Nucleus accumbens (tissue), 56 donors: ENCODE results near the gene BFSP2.

Experiments
- DNase-seq, 56 donors: peaks; one replicate each; lab custom pipeline; 2025; lab: John Stamatoyannopoulos, UW

The BFSP2 gene

DNA sequence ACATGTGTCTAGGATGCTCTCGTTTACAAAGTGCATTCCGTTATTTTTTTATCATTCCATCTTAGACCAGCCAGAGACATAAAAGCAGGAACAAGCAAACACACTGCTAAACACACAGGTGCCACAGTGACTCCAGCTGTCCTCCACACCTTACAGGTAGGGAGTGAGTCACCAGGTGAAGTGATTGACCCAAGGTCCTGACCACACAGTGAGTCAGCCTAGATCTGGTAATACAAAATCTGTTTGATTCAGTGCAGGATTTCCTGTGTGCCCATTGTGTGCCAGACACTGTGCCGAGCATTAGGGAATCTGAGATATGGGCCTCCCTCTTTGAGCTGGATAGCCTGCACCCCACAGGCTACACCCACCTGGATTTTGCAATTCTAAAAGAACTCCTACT is 16.7 kb upstream of the BFSP2 start:
- DNase-seq: no peak

DNA sequence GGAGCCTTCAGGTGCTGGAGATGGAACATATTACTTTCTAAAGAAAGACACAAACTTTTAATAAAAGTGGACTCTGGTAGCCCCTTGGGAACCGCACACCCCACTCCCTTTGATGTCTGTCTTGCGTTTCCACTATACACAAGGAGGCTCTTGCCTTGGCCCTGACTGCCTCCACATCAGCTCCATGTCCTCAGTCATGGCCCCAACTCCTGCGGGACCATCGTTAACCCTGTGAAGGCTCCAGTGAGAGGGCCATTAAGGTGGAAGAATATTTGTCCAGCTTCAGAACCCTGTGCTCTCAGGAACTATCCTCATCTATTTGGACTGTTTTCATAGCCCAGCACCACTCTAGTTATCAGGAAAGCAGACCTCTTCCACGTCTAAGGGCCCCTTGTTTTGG is 16.1 kb upstream of the BFSP2 start:
- DNase-seq: no peak

DNA sequence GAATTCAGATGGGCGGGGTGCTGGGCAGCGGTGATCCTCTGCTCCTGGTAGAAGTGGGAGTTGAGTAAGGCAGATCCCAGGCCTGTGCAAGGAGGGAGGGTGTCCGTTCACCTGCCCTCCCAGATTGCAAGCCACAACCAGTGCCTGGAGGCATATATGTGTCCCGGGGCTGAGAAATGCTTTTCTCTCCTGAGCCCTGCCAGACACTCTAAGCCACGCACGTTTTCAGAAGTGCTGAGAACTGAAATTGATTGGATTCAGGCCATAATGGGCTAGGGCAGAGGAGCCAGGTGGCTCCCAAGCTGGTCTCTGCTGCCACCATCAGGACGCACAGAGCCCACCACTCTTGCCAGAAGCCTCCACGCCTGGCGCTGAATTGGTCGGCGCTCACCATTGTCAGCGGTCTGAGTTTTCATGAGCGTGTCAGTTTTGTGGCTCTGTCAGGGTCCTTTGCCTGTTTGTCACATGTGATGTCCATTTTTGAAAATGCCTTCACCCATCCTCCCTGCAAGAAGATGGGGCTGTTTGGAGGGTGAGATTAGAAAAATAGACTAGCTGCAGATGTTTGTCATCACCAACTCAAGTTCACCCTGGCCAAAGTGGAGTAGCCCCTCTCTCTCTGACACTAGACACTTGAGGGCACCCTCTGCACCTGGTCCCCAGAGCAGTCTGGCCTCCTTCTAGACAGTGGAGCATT is 15.4 kb upstream of the BFSP2 start:
- peak in 47 of 56 donors; percentile 6 to 81 (median 44) for DNase-seq

DNA sequence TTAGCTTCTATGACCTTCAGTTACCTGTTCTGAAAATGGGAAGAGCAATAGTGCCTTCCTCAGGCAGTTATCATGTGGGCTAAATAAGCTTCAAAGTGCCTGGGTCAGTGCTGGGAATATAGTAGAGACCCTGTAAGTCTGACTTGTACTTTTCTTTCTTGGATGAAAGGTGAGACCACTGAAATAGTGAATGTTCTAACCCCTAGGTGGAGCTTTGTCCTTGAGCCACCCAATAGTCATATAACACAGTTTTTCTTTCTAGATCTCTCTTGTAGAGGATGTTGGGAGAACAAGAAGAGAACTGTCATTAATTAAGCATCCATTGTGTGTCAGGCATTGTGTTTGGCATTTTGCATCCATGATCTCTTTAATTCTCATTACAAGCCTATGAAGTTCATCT is 13.0 kb upstream of the BFSP2 start:
- no peak for DNase-seq

DNA sequence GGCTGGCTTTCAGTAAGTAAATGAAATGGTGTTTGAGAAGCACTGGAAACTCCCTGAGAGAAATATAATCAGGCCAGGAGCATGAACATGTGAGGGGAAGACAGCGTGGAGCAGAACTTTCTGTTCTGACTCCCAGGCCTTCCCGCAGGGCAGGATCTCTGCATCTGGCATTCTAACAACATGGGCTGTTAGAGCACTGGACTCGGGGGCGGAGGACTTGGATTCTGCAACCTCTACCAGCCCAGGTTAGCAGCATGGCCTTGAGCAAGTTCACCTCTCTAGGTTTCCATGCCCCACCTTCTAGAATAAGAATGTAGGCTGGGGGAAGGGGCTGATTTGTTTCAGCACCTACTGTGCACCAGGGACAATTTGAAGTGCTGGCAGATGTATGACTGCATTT is 12.5 kb upstream of the BFSP2 start:
- DNase-seq: no peak

DNA sequence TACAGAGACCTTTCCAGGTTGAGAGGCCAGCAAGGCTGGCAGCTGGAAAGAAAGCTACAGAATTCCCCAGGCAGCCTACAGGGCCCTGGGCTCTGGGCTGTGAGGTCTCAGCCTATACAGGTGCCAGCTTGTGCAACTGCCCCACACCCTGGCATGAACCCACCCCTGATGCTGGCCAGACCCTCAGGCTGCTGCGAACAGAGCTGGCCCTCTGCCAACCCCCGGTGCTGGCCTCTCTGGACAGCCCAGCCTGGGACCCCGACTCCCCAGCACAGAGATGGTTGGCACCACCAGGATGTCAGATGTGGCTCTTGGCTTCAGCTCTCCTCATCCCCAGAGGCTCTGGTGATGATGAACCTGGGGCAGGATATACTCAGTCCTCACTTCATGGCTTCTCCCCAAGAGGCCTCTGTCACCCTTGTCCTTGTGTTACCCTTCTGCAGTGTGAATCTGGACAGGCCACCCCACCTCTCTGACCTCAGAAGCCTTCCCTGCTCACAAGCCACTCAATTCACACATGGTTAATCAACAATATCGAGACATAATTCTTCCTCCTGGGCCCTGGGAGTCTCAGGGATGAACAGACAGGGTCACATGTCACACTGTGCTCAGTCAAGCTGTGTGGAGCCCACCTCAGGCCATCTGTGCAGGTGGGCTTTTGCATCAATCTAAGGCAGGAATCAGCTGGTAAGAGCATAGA is 11.0 kb upstream of the BFSP2 start:
- no peak for DNase-seq

DNA sequence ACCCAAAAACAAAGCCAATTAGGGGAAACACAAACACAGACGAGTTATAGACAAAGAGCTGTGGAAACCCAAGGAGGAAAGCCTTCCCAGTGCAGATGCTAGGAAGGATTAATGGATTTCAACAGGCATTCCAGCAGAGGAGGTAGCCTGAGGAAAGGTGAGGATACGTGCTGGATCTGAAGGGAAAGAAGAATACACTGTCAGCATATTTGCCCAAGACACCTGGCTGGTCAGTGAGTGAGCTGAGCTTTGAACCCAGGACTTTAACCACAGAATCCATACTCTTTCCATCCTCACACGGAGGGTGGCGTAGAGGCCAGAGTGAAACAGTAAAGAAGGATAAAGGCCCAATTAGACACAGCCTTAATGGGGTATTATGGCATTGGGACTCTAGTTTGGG is 9.1 kb upstream of the BFSP2 start:
- no peak for DNase-seq

DNA sequence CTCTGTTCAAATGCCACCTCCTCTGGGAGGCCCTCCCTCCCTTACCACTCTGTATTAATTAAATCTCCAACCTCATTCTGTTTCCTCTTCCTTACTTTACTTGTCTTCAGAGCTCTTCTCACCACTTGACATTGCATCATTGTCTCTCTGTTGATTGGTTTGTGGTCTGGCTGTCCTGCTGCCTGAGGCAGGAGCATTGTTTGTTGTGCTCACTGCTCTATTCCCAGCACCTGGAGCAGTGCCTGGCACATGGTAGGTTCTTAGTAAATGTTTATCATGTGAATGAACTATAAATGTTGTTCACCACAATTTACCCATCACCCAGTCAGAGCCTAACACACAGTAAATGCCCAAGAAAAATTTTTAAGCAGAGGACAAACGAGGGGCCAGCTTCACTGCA is 6.7 kb upstream of the BFSP2 start:
- no peak for DNase-seq

DNA sequence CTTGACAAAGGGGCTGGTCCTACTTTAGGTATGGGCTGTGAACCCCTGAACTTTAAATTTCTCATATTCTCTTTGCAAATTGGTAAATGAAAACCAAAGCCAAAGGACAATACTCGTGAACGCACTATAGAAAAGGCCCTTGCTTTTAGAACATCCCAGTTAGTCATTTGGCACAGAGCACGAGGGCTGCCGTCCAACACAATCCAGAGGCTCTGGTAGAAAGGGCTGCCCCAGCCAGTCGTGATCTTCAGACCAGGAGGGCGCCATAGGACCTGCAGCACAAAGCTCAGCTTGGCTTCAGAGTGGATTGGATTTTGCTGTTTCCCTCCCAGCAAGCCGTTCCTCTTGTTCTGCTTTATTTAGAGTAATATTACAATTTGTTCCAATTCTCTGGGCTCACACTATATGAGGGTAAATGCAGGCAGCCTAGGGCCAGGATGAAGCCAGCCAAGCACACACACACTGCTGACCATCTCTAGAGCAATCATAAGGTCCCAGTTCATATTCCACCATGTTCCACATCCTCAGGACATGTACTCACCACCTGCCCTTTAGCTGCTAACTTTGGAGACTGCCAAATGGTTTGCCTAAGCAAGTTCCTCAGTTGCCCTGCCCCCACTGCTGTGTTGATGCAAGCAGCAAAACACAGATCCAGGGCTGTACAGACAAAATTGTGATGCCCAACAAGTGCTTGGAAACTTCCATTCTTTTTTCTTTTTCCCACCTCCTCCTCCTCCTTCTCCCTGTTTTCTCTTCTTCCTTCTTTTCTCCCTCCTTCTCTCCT is 6.0 kb upstream of the BFSP2 start:
- peak in 2 of 56 donors; percentile 17 to 50 for DNase-seq

DNA sequence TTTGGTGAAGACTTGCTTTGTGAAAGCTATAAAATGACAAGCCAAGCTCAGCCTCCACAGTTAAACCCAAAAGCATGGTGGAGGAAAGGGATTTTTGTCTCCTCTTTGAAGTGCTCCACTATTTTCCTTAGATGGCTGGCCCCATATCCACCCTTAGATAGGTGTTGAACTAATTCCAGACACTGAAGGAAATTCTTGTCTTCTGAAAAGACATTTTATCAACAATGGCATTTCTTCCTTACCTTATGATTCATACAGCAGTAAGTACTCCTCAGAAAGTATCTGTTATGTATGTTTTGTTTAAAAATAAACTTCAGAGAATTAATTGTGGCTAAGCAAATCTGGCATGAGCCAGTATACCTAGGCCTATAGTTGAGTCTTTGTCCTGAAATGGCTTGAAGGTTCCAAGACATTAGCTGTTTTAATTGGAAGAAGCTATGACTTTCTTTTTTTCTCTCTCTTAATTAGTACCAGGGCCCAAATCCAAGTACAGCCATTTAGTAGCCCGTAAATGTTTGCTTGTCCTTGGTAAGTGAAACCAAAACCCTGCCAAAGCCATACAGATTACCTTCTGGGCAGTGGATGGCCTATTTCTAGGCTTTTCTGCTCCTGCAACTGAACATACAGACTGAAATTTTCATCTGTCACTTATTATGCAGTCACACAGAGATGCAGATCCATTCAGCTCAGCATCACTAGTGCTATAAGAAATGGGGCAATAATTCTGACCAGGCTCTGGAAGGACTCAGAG is 5.1 kb upstream of the BFSP2 start:
- no peak for DNase-seq

DNA sequence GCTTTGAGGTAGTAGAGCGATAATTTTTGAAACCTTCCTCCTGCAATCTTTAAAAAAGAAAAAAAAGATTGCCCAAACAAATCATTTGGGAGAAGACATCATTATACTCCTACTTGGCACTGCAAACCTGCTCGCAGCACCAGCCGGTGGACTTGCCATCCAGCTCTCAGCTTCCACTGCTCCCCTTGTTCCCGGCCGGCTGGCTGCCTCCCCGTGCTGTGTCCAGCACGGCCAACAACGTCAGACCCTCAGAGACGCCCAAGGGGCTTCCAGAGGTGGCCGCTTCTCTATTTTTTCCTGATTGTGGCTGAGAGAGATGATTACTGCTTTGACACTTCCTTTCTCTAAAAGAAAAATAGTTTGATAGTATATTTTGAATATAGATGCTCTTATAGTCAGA is 3.0 kb upstream of the BFSP2 start:
- no peak for DNase-seq

DNA sequence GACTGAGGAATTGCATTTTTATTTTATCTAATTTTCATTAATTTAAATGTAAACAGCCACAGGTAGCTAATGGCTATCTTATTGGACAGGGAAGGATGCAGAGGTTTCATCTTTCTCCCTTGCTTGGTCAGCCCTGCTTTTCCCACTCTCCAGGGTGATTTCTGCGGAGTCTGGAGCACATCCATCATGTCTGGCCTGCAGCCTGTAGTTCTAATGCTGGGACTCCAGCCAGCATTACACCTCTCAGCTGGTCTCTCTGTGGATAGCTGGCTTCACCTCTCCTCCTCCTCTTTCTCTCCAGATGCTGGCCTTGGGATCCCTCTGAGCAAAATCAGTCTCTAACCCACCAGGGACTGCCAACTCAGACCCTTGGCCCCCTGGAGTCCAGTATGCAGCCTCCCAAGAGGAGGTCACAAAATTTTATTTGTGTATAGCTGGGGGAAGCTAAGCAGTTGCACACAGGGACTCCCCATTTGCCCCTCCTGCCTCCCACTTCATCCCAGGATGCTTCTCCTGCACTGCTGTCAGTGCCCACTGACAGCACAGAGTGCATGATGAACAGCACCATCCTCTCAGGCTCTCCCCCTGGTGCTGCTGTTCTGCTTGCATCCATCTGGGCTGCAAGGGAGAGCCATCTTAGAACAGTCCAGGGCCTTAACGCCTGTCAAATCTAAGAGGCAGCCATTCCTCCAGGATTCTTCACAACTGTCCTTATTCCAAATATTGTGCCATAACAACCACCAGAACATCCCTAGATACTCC is 1.7 kb downstream of the BFSP2 start:
- peak in 3 of 56 donors; percentile 23 to 31 (median 27) for DNase-seq

DNA sequence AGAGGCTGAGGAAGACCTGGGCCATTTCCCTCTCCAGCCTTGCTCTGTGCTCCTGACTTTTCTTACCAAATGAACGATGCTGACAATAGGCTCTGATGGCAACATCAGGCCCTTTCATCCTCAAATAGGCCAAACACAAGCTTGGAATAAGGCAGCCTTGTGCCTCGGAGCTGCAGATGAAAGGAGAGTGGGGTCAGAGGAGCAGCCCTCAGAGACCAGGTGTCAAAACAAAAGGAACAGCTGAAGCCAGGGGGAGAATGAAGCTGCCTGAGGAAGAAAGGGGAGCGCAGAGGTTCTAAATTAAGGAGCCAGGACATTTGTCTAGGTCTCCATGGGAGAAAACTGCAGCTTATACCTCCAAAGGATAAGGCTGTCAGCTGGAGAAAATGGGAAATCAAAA is 5.1 kb downstream of the BFSP2 start:
- DNase-seq: no peak

DNA sequence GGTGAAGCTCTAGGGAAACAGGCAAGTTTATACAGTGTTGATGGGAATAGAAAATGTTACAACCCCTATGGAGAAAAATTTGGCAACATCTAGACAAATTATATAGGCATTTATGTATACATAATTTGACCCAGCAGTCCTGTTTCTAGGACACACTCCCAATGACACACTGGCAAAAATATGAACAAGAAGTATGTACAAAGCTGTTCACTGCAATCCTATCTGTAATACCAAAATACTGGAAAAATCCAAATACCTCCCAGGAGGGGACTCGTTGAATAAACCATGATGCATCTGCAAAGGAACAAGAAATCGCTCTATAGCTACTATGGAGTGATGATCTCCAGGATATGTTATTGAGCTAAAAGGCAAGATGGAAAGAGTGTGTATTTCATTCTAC is 8.5 kb downstream of the BFSP2 start:
- DNase-seq: no peak

DNA sequence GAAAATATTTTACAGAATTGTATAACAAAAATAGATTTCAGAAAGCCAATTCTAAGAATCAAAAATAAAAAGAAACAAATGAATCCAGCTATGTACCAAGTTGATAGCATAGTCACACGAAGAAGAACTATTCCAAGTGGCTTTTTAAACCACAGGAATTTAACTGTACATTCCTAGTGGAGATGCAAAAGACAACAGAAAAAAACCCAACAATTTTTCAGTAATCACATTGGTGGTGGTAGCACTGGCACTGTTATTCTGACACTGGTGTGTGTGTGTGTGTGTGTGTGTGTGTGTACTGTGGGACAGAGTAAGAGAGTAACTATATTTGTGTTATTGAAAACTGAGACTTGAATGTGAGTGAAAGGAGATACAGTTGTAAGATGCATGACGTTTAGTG is 9.1 kb downstream of the BFSP2 start:
- no peak for DNase-seq

DNA sequence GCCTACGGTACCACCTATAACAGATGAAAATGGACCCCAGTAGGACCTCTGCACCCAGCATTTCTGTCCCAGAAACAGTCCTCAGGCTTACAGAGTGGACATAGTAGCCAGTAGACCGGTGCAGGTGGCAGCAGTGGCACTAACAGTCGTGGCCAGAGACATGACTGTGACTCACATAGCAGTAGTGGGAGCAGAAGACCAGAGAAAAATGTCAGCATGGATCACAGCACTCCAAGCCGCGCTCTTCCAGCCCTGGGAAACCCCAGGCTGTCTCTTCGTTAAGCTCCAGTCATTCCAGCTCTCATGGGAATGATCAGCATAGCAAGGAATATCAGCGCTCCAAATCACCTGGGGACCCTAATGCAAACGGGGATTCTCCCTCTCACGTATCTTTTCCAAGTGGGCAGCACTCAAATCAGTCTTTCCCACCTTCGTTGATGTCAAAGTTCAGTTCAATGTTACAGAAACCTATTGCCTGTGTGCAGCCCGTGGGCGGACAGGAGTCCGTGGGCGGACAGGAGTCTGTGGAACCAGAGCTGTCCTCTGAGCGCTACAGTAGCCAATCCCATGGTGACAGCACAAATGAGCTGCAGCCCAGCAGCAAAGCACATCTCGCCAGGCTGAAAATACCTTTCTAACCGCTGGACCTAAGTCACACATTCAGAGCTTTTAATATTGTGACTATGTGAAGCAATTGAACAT is 10.5 kb downstream of the BFSP2 start:
- no peak for DNase-seq

DNA sequence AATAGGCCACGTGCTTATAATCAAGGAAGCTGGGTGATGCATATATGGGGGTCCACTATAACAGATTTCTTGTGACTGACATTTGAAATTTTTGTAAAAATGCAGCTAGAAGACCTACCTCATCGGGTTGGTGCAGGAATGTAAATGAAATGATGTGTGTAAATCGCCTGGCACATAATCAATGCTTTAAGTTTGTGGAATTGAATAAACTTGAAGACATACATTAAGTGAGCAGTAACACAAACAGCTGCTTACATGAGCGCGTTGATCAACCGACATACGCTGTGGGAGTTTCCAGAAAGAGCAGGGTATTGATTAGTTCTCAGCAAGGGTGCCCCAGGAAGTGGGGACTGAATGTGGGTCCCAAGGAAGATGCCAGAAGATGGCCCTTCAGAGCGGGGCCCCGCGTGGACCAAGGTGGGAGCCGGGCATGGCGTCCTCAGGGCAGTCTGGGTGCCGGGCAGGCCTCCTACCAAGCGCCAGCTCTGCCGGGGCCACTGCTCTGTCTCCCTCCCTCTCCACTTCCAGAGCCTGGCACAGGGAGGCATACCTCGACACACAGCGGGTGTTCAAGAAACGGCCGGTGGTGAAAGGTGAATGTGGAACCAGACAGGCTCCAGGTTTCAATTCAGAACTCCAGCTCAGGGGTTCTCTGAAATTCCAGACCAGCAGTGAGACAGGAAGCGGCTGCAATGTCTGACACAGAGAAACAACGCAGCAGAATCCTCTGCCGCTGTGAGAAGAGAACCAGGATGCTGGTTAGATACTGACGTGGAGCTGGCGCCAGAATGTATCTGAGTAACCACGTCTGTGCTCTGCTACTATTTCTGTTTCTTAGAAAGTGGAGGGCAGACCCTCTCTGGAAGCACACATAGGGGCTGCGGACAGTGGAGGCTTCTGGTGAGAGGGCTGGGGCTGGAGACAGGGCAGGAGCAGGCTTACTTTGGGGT is 12.6 kb downstream of the BFSP2 start:
- DNase-seq: no peak
